Measurements from ENCODE around the gene ELAVL3. TPM values are rescaled to one million over a fixed set of nuclear protein-coding genes. Genes with fewer than 3 reads are reported as not detected.
"Not testable (repeated sequence)": the region's sequence is repeated elsewhere in the genome, so short reads cannot be mapped to it uniquely, and the experiment has no call there.

The ELAVL3 gene
- total and polyA plus RNA-seq, 4 donors = 0.15 to 0.34 TPM; not detected in 2

GRCh38 chr19:11456659-11457058, 24.2 kb downstream of the ELAVL3 start:
- H3K4me1 ChIP-seq (ENCODE audit: control insufficient read depth in 5 of 5, insufficient read depth in 5 of 5, low read length in 5 of 5) = peaks cover 0 to 14% (median 0%) of the 10 kb centered on the region in 5 donors
- WGBS, 2 donors = 87 to 93% methylated on average over 7 of the region's 7 CpGs
- DNase-seq (no peak), ATAC-seq (ENCODE audit: insufficient read depth, low FRiP score) (no peak)
- H3K4me3 ChIP-seq = no peak overlapping the region
- H3K27ac ChIP-seq (ENCODE audit: low read depth in 1 of 2, low read length in 1 of 2) = no peak overlapping the region
- H3K27me3 ChIP-seq (ENCODE audit: control insufficient read depth in 3 of 3, insufficient read depth in 3 of 3, low read length in 2 of 3) = peaks cover 0 to 3% (median 0%) of the 10 kb centered on the region in 3 donors
- no peaks in the 10 kb centered on the region for H3K9me3 ChIP-seq (ENCODE audit: control insufficient read depth in 4 of 4, insufficient read depth in 3 of 4, low read length in 3 of 4)
- no peak for TF ChIP-seq CTCF (IDR thresholded peaks at IDR 0.05; ENCODE audit: control extremely low read depth, extremely low read depth)
- no peak overlapping the region for H3K9ac ChIP-seq (ENCODE audit: insufficient read depth in 1 of 2, low read length in 2 of 2)
- no peaks in the 10 kb centered on the region for H3K36me3 ChIP-seq (ENCODE audit: control insufficient read depth in 4 of 4, insufficient read depth in 4 of 4, low read length in 4 of 4)

- H3K4me3 ChIP-seq; H3K36me3 ChIP-seq (ENCODE audit: control insufficient read depth in 4 of 4, insufficient read depth in 4 of 4, low read length in 4 of 4); DNase-seq; H3K9ac ChIP-seq (ENCODE audit: insufficient read depth in 1 of 2, low read length in 2 of 2); H3K27ac ChIP-seq (ENCODE audit: low read depth in 1 of 2, low read length in 1 of 2); ATAC-seq (ENCODE audit: insufficient read depth, low FRiP score); H3K9me3 ChIP-seq (ENCODE audit: control insufficient read depth in 4 of 4, insufficient read depth in 3 of 4, low read length in 3 of 4); H3K27me3 ChIP-seq (ENCODE audit: control insufficient read depth in 3 of 3, insufficient read depth in 3 of 3, low read length in 2 of 3): not testable (repeated sequence)
- 86 to 97% methylated on average over 9 of the region's 9 CpGs for WGBS, 2 donors
- H3K4me1 ChIP-seq (ENCODE audit: control insufficient read depth in 5 of 5, insufficient read depth in 5 of 5, low read length in 5 of 5) = peaks cover 0 to 14% (median 0%) of the 10 kb centered on the region in 5 donors
Measured at GRCh38 chr19:11455233-11455554, 25.7 kb downstream of the ELAVL3 start.

GRCh38 chr19:11453468-11454341, 27.1 kb downstream of the ELAVL3 start:
- Histone ChIP-seq H3K4me3 (no peak overlapping the region), H3K9me3 (ENCODE audit: control insufficient read depth in 4 of 4, insufficient read depth in 3 of 4, low read length in 3 of 4) (no peaks in the 10 kb centered on the region), H3K9ac (ENCODE audit: insufficient read depth in 1 of 2, low read length in 2 of 2) (no peak overlapping the region), H3K36me3 (ENCODE audit: control insufficient read depth in 4 of 4, insufficient read depth in 4 of 4, low read length in 4 of 4) (peaks cover 0 to 16% (median 2%) of the 10 kb centered on the region in 4 donors), H3K4me1 (ENCODE audit: control insufficient read depth in 5 of 5, insufficient read depth in 5 of 5, low read length in 5 of 5) (peaks cover 0 to 14% (median 0%) of the 10 kb centered on the region in 5 donors), H3K27me3 (ENCODE audit: control insufficient read depth in 3 of 3, insufficient read depth in 3 of 3, low read length in 2 of 3) (peaks cover 0 to 3% (median 0%) of the 10 kb centered on the region in 3 donors), H3K27ac (ENCODE audit: low read depth in 1 of 2, low read length in 1 of 2) (no peak overlapping the region)
- 56% methylated on average over 27 of the region's 27 CpGs for WGBS, 2 donors
- DNase-seq (no peak), ATAC-seq (ENCODE audit: insufficient read depth, low FRiP score) (no peak)
- no peak for TF ChIP-seq CTCF (IDR thresholded peaks at IDR 0.05; ENCODE audit: control extremely low read depth, extremely low read depth)

GRCh38 chr19:11452620-11453310, 28.1 kb downstream of the ELAVL3 start:
- DNase-seq = peak in 1 of 3 donors; percentile 48
- H3K27ac ChIP-seq (ENCODE audit: low read depth in 1 of 2, low read length in 1 of 2) = no peak overlapping the region
- H3K36me3 ChIP-seq (ENCODE audit: control insufficient read depth in 4 of 4, insufficient read depth in 4 of 4, low read length in 4 of 4) = peaks cover 0 to 25% (median 5%) of the 10 kb centered on the region in 4 donors
- no peak overlapping the region for H3K4me3 ChIP-seq
- ATAC-seq (ENCODE audit: insufficient read depth, low FRiP score) = no peak
- no peak for TF ChIP-seq CTCF (IDR thresholded peaks at IDR 0.05; ENCODE audit: control extremely low read depth, extremely low read depth)
- no peaks in the 10 kb centered on the region for H3K27me3 ChIP-seq (ENCODE audit: control insufficient read depth in 3 of 3, insufficient read depth in 3 of 3, low read length in 2 of 3)
- no peaks in the 10 kb centered on the region for H3K9me3 ChIP-seq (ENCODE audit: control insufficient read depth in 4 of 4, insufficient read depth in 3 of 4, low read length in 3 of 4)
- H3K4me1 ChIP-seq (ENCODE audit: control insufficient read depth in 5 of 5, insufficient read depth in 5 of 5, low read length in 5 of 5) = peaks cover 0 to 14% (median 0%) of the 10 kb centered on the region in 5 donors
- H3K9ac ChIP-seq (ENCODE audit: insufficient read depth in 1 of 2, low read length in 2 of 2) = no peak overlapping the region
- 82 to 83% methylated on average over 33 of the region's 33 CpGs for WGBS, 2 donors

All from lung (tissue), 12 donors.